ENCODE measurements around the gene BRAT1. TPM values are rescaled to one million over a fixed set of nuclear protein-coding genes. Genes with fewer than 3 reads are reported as not detected.

BRAT1 gene
- total RNA-seq (2014; rRNA removed; shearing (Covaris generic)) (65.6 and 76.8 TPM in 2 replicates), polyA plus RNA-seq (2016; fragmentation: Nextera tagmentation; extraction: Ambion mirVana) (29.8 and 32.5 TPM in 2 replicates)
- long read RNA-seq, transcript BRAT1-201 (14 exons, 2,915 nt): major isoform, 6 of 23 reads
- long read RNA-seq, partial matches to known transcripts: 10 of 23 reads
- long read RNA-seq, other reads (novel, unspliced or antisense): 7 of 23 reads

DNA sequence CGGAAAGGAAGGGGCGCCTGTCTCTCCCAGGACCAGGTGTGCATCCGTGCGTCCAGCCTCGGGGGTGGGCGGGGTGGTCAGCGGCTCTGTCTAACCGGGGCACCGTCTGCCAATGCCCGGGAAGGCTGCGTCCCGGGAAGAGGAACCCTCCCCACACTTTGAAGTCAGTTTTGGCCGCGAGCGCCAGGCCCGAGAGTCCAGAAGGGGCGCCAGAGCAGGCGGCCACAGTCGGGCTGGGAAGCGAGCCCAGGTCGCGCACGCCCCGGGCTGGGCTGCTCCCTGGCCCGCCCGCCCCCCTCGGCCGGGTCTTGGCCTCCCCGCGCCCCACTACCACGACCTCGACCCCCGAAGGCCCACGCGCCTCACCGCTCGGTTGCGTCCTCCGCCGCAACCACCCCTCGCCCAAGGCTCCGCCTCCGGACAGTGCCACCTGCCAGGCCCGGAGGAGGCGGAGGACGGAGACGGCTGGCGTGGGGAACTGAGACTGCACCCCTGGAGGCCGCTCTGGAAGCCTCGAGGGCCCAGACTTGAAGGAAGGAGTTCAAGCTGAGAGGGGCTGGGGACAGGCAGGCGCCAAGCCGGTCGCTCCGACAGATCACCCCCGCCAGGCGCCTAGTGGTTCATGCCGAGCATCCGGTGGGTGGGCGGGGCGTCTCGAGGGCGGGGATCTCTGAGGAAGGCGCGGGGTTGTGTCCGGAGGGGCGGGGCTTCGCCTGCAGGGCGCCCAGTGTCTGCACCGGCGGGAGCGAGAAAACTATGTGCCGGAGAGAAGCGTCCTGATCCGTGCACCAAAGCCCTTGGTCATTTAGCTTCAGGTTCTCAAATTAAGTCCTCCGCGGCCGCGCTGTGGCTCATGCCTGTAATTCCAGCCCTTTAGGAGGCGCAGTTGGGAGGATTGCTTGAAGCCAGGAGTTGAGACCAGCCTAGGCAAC lies at the start of gene BRAT1:
BRAT1 (minus strand) TSS at position 404 of the 932 bp plus-strand sequence. CDS start 1,093 bp downstream, outside the sequence.
- peak within 1 kb of the TSS; percentile 96 for H2AFZ ChIP-seq
- H3K27ac Mint-ChIP-seq: peak within 1 kb of the TSS; percentile 92
- H4K20me1 ChIP-seq (replicated peaks; ENCODE audit: insufficient read depth): peaks cover 9% of the 10 kb centered on the region; the same call in 1 of the 2 replicates
- TF ChIP-seq EZH2 (IDR thresholded peaks at IDR 0.05; ENCODE audit: low read depth, unreplicated experiment) (no peak), POLR2AphosphoS5 (IDR thresholded peaks at IDR 0.05; ENCODE audit: low read depth) (peak; percentile 95), JUNB (IDR thresholded peaks at IDR 0.05; ENCODE audit: unreplicated experiment) (no peak)
- TF ChIP-seq, protein P1, sequence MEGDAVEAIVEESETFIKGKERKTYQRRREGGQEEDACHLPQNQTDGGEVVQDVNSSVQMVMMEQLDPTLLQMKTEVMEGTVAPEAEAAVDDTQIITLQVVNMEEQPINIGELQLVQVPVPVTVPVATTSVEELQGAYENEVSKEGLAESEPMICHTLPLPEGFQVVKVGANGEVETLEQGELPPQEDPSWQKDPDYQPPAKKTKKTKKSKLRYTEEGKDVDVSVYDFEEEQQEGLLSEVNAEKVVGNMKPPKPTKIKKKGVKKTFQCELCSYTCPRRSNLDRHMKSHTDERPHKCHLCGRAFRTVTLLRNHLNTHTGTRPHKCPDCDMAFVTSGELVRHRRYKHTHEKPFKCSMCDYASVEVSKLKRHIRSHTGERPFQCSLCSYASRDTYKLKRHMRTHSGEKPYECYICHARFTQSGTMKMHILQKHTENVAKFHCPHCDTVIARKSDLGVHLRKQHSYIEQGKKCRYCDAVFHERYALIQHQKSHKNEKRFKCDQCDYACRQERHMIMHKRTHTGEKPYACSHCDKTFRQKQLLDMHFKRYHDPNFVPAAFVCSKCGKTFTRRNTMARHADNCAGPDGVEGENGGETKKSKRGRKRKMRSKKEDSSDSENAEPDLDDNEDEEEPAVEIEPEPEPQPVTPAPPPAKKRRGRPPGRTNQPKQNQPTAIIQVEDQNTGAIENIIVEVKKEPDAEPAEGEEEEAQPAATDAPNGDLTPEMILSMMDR (conservative IDR thresholded peaks at IDR 0.05; ENCODE audit: low read depth in 2 of 2): peak; percentile 29 to 42
- peaks cover 11% of the 10 kb centered on the region for H3F3A ChIP-seq (replicated peaks; ENCODE audit: low read depth)
- no peaks in the 10 kb centered on the region for H3K9me2 ChIP-seq (ENCODE audit: insufficient read depth)
- peak within 1 kb of the TSS; percentile 80 for H3K4me3 Mint-ChIP-seq
- H3K27me3 ChIP-seq (ENCODE audit: insufficient read depth): no peaks in the 10 kb centered on the region
- H3K4me3 ChIP-seq: peak within 1 kb of the TSS; percentile 83
- no peaks in the 10 kb centered on the region; the same call in 1 of the 3 replicates for H3K9me3 Mint-ChIP-seq
- peak within 1 kb of the TSS; percentile 99 for H3K27ac ChIP-seq (ENCODE audit: low read depth)
- H3K4me1 Mint-ChIP-seq: peaks cover 8% of the 10 kb centered on the region
- peak within 1 kb of the TSS; percentile 85 for H3K4me2 ChIP-seq
- H3K4me1 ChIP-seq (ENCODE audit: insufficient read depth): peaks cover 7% of the 10 kb centered on the region; the same call in 1 of the 2 replicates
- H3K27me3 Mint-ChIP-seq (ENCODE audit: insufficient read depth, low read depth, poor library complexity): peaks cover 6% of the 10 kb centered on the region
- DNase-seq (ENCODE audit: low spot score) (peak; percentile 97), ATAC-seq (peak; percentile 83)
- H3K79me2 ChIP-seq (replicated peaks; ENCODE audit: insufficient read depth): peaks cover 21% of the 10 kb centered on the region
- H3K36me3 ChIP-seq (ENCODE audit: insufficient read depth): peaks cover 6% of the 10 kb centered on the region; the same call in 1 of the 2 replicates
- H3K36me3 Mint-ChIP-seq (ENCODE audit: low read depth): peaks cover 25% of the 10 kb centered on the region

DNA sequence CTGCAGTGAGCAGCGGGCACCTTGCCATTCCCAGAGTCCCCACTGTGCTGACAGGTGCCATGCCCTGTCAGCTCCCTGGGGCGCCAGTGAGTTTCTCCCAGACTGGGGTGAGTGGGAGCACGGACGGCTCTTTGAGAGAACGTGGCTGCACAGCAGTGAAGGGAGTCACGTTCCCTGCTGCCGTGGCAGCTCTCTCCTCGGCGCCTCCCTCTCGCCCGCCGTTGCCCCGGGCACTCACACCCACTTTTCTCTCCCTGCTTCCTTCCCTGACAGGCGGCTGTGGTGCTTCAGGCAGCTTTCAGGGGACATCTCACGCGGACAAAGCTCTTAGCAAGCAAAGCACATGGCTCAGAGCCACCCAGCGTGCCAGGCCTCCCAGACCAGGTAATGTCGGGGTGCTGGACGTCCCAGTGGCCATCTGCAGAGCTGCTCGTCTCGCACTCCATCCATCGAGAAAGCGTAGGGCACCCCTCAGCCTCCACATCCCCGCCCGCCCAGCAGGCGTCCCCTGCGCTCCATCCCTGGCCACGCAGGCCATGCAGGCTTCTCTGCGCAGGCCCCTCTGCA lies 49.4 kb upstream of the BRAT1 start:
- H3K9me2 ChIP-seq (ENCODE audit: insufficient read depth): no peaks in the 10 kb centered on the region
- H3K27me3 ChIP-seq (ENCODE audit: insufficient read depth): no peaks in the 10 kb centered on the region
- no peak for ATAC-seq
- no peak overlapping the region for H3K4me3 ChIP-seq
- no peak overlapping the region for H3K27ac ChIP-seq (ENCODE audit: low read depth)
- H3F3A ChIP-seq (replicated peaks; ENCODE audit: low read depth): 0 out of 2 replicates have a peak, but pooled peaks cover 4% of the 10 kb centered on the region
- Mint-ChIP-seq H3K4me3 (no peak overlapping the region), H3K36me3 (ENCODE audit: low read depth) (no peaks in the 10 kb centered on the region; the same call in 2 of the 3 replicates), H3K27me3 (ENCODE audit: insufficient read depth, low read depth, poor library complexity) (peaks cover 6% of the 10 kb centered on the region), H3K4me1 (peaks cover 9% of the 10 kb centered on the region; the same call in 2 of the 3 replicates), H3K27ac (no peak overlapping the region), H3K9me3 (no peaks in the 10 kb centered on the region)
- no peak overlapping the region for H3K4me2 ChIP-seq
- H3K79me2 ChIP-seq (replicated peaks; ENCODE audit: insufficient read depth): no peaks in the 10 kb centered on the region
- H3K4me1 ChIP-seq (ENCODE audit: insufficient read depth): no peaks in the 10 kb centered on the region
- no peak for DNase-seq (ENCODE audit: low spot score)
- H2AFZ ChIP-seq: no peak overlapping the region
- no peaks in the 10 kb centered on the region for H3K36me3 ChIP-seq (ENCODE audit: insufficient read depth)
- TF ChIP-seq, protein P1 (conservative IDR thresholded peaks at IDR 0.05; ENCODE audit: low read depth in 2 of 2): peak; percentile 12 to 58; a peak in 2 of 4 replicates
- TF ChIP-seq ZNF114 (CRISPR knock-in tag; IDR thresholded peaks at IDR 0.05): no peak
- H4K20me1 ChIP-seq (replicated peaks; ENCODE audit: insufficient read depth): no peaks in the 10 kb centered on the region
